Aorta (tissue), 5 donors: ENCODE data around the gene ADAM22. TPM values are rescaled to one million over a fixed set of nuclear protein-coding genes. Genes with fewer than 3 reads are reported as not detected.
A peak's percentile ranks its signal among the peaks of the same experiment; 100 is the strongest.
"Not testable (repeated sequence)": the region's sequence is repeated elsewhere in the genome, so short reads cannot be mapped to it uniquely, and the experiment has no call there.

Source experiments
- ATAC-seq: fragments of 200-7000 bp; cut with Tn5 transposase; one replicate; pipeline ENCODE4 v1.9.1; 2022; ENCODE audit warnings: moderate library complexity; ENCODE audit not compliant: low FRiP score
- DNase-seq, 2 donors: peaks; one replicate each; pipeline ENCODE4 v3.0.0-alpha.2; 2020
- H3K27ac ChIP-seq, 2 donors: one replicate each; pipeline ENCODE4 v1.5.1; 2013; ENCODE audit warnings: low read length in 2 of 2, mild to moderate bottlenecking in 2 of 2, moderate library complexity in 2 of 2, control low read depth in 1 of 2, inconsistent platforms in 1 of 2, low read depth in 1 of 2
- H3K27me3 ChIP-seq, 2 donors: one replicate each; pipeline ENCODE4 v1.6.1; 2013; ENCODE audit warnings: control low read depth in 1 of 2, low read length in 1 of 2, mild to moderate bottlenecking in 1 of 2, moderate library complexity in 1 of 2; ENCODE audit not compliant: insufficient read depth in 2 of 2, control insufficient read depth in 1 of 2
- H3K36me3 ChIP-seq, 2 donors: one replicate each; pipeline ENCODE4 v1.6.1; 2013; ENCODE audit warnings: control low read depth in 1 of 2, low read length in 1 of 2, mild to moderate bottlenecking in 1 of 2; ENCODE audit not compliant: insufficient read depth in 2 of 2, control insufficient read depth in 1 of 2
- H3K4me1 ChIP-seq, 2 donors: one replicate each; pipeline ENCODE4 v1.6.1; 2013; ENCODE audit warnings: low read length in 2 of 2, control low read depth in 1 of 2, mild to moderate bottlenecking in 1 of 2, moderate library complexity in 1 of 2; ENCODE audit not compliant: insufficient read depth in 2 of 2, control insufficient read depth in 1 of 2
- H3K4me3 ChIP-seq, 2 donors: one replicate each; pipeline ENCODE4 v1.5.1; 2013; ENCODE audit warnings: low read length in 2 of 2, control low read depth in 1 of 2, mild to moderate bottlenecking in 1 of 2
- H3K9me3 ChIP-seq: one replicate; pipeline ENCODE4 v1.6.1; 2013; ENCODE audit warnings: mild to moderate bottlenecking, low read length; ENCODE audit not compliant: control insufficient read depth
- WGBS, 2 donors: extraction: QIAGEN DNeasy Blood & Tissue Kit; methylation state at CpG; one replicate each; pipeline ENCODE4 v1.1.7; 2013; 5-methylcytosine and 5-hydroxymethylcytosine counted together
- intact Hi-C, 2 donors: fragments of 100-400 bp; cut with DNase I; formaldehyde crosslinking; loops; one replicate each; pipeline versions ENCODE4 v1.14.2 to v1.15.0; 2022
- long read RNA-seq, 2 donors: library from polyadenylated mRNA; unstranded; transcript quantifications; one replicate each; pipeline ENCODE4 v2.0.0, GENCODE V29; 2020 to 2021
- polyA plus RNA-seq, 2 donors: library from polyadenylated mRNA; stranded (reverse); fragments of 200-250 nt; gene quantifications; one replicate each; pipeline ENCODE4 v1.2.3, GENCODE V29; 2013
- total RNA-seq, 2 donors: library from RNA; stranded (reverse); fragmentation: NEBNext Ultra II Directional; extraction: Animal tissue kit (Norgen Biotek cat#: 25700); gene quantifications; one replicate each; pipeline ENCODE4 v1.2.1, GENCODE V29; 2021
- donor health status: healthy with polysubstance abuse.
- donor health status: Bipolar disorder and iron deficiency.
- donor health status: DM: no; HTN: no; CAD: no.
- donor health status: DM: no; HTN: no; CAD: no.
- donor health status: DM: yes; HTN: yes; CAD: no.

ADAM22 gene, protein sequence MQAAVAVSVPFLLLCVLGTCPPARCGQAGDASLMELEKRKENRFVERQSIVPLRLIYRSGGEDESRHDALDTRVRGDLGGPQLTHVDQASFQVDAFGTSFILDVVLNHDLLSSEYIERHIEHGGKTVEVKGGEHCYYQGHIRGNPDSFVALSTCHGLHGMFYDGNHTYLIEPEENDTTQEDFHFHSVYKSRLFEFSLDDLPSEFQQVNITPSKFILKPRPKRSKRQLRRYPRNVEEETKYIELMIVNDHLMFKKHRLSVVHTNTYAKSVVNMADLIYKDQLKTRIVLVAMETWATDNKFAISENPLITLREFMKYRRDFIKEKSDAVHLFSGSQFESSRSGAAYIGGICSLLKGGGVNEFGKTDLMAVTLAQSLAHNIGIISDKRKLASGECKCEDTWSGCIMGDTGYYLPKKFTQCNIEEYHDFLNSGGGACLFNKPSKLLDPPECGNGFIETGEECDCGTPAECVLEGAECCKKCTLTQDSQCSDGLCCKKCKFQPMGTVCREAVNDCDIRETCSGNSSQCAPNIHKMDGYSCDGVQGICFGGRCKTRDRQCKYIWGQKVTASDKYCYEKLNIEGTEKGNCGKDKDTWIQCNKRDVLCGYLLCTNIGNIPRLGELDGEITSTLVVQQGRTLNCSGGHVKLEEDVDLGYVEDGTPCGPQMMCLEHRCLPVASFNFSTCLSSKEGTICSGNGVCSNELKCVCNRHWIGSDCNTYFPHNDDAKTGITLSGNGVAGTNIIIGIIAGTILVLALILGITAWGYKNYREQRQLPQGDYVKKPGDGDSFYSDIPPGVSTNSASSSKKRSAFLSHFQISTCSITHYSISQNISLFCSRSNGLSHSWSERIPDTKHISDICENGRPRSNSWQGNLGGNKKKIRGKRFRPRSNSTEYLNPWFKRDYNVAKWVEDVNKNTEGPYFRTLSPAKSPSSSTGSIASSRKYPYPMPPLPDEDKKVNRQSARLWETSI
- total RNA-seq (1 to 10 TPM; 6.0 to 8.4 TPM), polyA plus RNA-seq (under 1 TPM; 0.13 to 0.23 TPM)
- long read RNA-seq, donor 1, partial matches to known transcripts: 0 of 1 reads
- long read RNA-seq, donor 1, other reads (novel, unspliced or antisense): 1 of 1 reads
- long read RNA-seq, donor 2, partial matches to known transcripts: 0 of 5 reads
- long read RNA-seq, donor 2, other reads (novel, unspliced or antisense): 5 of 5 reads

DNA sequence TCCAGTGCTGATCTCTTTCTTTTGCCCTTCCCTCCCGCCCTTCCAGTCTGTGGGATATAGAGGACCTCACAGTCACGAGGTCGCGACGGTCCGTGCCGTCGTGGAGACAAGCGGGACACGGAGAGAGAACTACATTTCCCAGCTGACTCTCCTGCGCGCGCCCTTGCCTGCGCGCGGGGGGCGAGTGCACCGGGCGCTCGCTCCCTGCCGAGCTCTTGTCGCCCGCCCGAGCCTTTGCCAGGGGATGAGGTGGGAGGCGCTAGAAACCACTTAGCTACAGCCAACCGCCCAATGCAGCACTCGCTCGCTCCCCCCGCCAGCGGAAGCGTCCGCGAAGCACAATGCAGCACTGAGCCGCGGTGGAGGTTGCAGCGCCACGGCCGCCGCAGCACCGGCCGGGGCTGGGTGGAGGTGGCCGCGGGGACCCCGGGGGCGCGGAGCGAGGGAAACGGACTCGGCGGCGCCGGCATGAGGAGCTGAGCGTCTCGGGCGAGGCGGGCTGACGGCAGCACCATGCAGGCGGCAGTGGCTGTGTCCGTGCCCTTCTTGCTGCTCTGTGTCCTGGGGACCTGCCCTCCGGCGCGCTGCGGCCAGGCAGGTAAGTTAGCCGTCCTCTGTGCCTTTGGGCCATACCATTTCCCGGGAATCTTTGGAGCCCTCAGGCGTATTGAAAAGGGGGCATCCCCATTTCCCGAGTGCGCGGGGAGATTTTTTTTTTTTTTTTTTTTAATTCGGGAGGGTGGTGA, at the start of gene ADAM22:
ADAM22 (plus strand) TSS at position 299 of the 746 bp plus-strand sequence; CDS start at position 514, 215 bp downstream.
- Histone ChIP-seq H3K27ac (no peak within 1 kb of the TSS), H3K36me3 (no peaks in the 10 kb centered on the region), H3K9me3 (no peaks in the 10 kb centered on the region), H3K4me1 (no peaks in the 10 kb centered on the region), H3K4me3 (peak within 1 kb of the TSS; percentile 2 to 50), H3K27me3 (no peaks in the 10 kb centered on the region)
- 0% methylated on average over 55 to 70 of the region's 70 CpGs for WGBS, 2 donors
- DNase-seq: peak; percentile 87 to 93
- intact Hi-C loops: no loop called here
- ATAC-seq: peak; percentile 96

DNA sequence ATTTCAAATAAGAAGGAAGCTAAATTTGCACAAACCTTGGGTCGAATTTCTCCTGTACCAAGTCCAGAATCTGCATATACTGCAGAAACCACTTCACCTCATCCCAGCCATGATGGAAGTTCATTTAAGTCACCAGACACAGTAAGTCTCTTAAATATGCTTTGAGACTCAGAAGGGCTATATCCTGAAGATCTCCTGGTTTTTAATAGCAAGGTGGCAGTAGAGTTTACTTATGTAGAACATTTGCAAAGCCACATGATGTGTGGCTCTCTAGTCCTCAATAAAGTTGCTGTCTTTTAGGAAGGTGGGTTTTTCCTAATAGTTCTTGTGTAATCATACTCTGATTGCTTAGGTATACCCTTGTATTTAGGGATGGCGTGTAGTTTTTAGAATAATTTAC, 49.0 kb upstream of the ADAM22 start:
- ATAC-seq (no peak), DNase-seq (no peak)
- no peaks in the 10 kb centered on the region for H3K4me1 ChIP-seq
- 81 to 84% methylated on average over 2 of the region's 2 CpGs for WGBS, 2 donors
- no peaks in the 10 kb centered on the region for H3K27me3 ChIP-seq
- H3K9me3 ChIP-seq: no peaks in the 10 kb centered on the region
- H3K36me3 ChIP-seq: no peaks in the 10 kb centered on the region
- intact Hi-C loops: loop anchor here (5.0 to 10.0 kb wide), 4 partner anchors 88 to 570 kb away; partner anchors contain the start of gene CROT (in 1 of the 2)
- no peak overlapping the region for H3K27ac ChIP-seq
- H3K4me3 ChIP-seq: no peak overlapping the region

DNA sequence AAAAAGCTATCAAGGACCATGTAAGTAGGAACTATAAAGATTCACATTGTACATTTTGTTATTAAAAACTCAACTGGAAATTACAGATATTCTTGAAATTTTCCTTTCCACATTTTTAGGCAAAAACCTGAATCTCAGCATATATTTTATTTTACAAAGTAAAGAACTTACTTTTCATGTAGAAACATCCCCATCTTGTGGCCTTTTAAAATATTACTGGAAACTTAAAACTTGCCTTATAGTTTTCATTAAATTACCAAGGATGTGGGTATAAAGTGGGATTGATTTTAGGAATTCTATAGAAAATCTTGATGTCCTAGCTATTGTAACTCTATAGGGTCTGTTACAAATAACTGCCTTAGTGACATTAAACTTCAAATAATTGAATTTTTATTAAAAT, 47.2 kb upstream of the ADAM22 start:
- intact Hi-C loops: loop anchor here (5.0 to 10.0 kb wide), 4 partner anchors 90 to 572 kb away; partner anchors contain the start of gene CROT (in 1 of the 2)
- no peak overlapping the region for H3K27ac ChIP-seq
- ATAC-seq (no peak), DNase-seq (no peak)
- no peak overlapping the region for H3K4me3 ChIP-seq
- H3K27me3 ChIP-seq: no peaks in the 10 kb centered on the region
- no peaks in the 10 kb centered on the region for H3K36me3 ChIP-seq
- H3K9me3 ChIP-seq: no peaks in the 10 kb centered on the region
- H3K4me1 ChIP-seq: no peaks in the 10 kb centered on the region

DNA sequence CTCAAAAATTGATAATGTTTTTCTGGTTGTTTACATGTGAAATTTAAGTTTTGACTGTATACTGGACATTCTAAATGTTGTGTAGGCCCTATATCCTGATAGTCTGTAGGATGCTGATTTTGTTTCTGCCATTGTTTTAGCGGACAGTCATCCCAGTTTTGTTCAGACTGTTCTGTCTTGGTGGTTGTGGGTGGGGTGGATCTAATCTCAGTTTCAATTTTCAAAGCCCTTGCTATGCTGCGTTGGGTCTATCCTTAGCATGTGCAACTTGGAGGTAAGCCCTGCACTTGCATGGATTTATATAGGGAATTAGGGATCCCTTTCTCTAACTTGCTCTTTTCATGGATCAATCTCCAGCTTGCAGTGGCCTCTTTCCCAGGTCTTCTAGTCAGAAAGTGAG, 38.7 kb upstream of the ADAM22 start:
- Histone ChIP-seq H3K9me3 (no peaks in the 10 kb centered on the region), H3K27ac (no peak overlapping the region), H3K27me3 (no peaks in the 10 kb centered on the region), H3K4me3 (no peak overlapping the region), H3K36me3 (no peaks in the 10 kb centered on the region), H3K4me1 (no peaks in the 10 kb centered on the region)
- intact Hi-C loops: no loop called here
- 75 to 83% methylated on average over 2 of the region's 2 CpGs for WGBS, 2 donors
- no peak for DNase-seq
- ATAC-seq: no peak

DNA sequence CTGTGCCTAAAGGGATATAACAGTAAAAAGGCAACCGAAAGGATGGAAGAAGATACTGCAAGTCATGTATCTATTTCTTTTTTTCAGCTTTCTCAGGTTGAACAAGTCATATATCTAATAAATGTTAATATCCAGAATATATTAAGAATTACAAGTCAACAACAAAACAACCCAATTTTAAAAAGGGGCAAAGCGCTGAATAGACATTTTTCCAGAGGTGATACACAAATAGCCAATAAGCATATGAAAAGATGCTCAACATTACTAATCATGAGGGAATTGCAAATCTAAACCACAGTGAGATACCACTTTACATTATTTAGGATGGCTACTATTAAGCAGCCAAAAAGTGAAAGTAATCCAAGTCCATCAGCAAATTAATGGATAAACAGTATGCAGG, 34.8 kb upstream of the ADAM22 start:
- 97 to 99% methylated on average over 2 of the region's 2 CpGs for WGBS, 2 donors
- no peaks in the 10 kb centered on the region for H3K27me3 ChIP-seq
- ATAC-seq: no peak

DNA sequence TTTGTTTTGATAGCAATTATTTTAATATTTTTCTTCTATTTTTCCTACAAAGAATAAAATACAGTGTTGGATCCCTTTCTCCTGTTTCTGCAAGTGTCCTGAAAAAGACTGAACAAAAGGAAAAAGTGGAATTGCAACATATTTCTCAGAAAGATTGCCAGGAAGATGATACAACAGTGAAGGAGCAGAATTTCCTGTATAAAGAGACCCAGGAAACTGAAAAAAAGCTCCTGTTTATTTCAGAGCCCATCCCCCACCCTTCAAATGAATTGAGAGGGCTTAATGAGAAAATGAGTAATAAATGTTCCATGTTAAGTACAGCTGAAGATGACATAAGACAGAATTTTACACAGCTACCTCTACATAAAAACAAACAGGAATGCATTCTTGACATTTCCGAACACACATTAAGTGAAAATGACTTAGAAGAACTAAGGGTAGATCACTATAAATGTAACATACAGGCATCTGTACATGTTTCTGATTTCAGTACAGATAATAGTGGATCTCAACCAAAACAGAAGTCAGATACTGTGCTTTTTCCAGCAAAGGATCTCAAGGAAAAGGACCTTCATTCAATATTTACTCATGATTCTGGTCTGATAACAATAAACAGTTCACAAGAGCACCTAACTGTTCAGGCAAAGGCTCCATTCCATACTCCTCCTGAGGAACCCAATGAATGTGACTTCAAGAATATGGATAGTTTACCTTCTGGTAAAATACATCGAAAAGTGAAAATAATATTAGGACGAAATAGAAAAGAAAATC, 26.7 kb upstream of the ADAM22 start:
- H3K9me3 ChIP-seq, H3K36me3 ChIP-seq, H3K27me3 ChIP-seq, H3K4me3 ChIP-seq, H3K27ac ChIP-seq, ATAC-seq, intact Hi-C loops, H3K4me1 ChIP-seq, DNase-seq: not testable (repeated sequence)
- WGBS, 2 donors: 91 to 93% methylated on average over 3 of the region's 3 CpGs

More for the DNA sequence above, 34.8 kb upstream of the ADAM22 start:
- no peaks in the 10 kb centered on the region for H3K36me3 ChIP-seq
- H3K4me3 ChIP-seq: no peak overlapping the region
- no peaks in the 10 kb centered on the region for H3K4me1 ChIP-seq
- no peaks in the 10 kb centered on the region for H3K9me3 ChIP-seq
- no peak for DNase-seq
- H3K27ac ChIP-seq: no peak overlapping the region
- intact Hi-C loops: no loop called here

DNA sequence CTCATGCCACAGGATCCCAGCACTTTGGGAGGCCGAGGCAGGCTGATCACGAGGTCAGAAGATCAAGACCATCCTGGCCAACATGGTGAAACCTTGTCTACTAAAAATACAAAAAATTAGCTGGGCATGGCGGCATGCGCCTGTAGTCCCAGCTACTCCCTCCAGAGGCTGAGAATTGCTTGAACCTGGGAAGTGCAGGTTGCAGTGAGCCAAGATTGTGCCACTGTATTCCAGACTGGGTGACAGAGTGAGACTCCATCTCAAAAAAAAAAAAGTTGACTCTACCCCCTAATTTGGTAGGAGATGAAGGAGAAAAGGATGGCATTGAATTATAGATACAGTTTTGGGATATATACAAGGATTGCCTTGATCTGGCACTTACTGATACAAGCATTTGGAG, 25.2 kb upstream of the ADAM22 start:
- H3K27ac ChIP-seq, ATAC-seq, H3K4me3 ChIP-seq, DNase-seq, intact Hi-C loops, H3K27me3 ChIP-seq, H3K9me3 ChIP-seq, H3K4me1 ChIP-seq, H3K36me3 ChIP-seq: not testable (repeated sequence)
- 98% methylated on average over 4 of the region's 4 CpGs for WGBS, 2 donors
